T follicular helper cell (primary cell): ENCODE measurements around the gene FHOD3.
"Not testable (repeated sequence)": the region's sequence is repeated elsewhere in the genome, so short reads cannot be mapped to it uniquely, and the experiment has no call there.

Source experiments
- DNase-seq: peaks from one replicate; pipeline ENCODE4 v3.0.0-alpha.2; 2020; ENCODE audit warnings: low read depth

FHOD3 gene

DNA sequence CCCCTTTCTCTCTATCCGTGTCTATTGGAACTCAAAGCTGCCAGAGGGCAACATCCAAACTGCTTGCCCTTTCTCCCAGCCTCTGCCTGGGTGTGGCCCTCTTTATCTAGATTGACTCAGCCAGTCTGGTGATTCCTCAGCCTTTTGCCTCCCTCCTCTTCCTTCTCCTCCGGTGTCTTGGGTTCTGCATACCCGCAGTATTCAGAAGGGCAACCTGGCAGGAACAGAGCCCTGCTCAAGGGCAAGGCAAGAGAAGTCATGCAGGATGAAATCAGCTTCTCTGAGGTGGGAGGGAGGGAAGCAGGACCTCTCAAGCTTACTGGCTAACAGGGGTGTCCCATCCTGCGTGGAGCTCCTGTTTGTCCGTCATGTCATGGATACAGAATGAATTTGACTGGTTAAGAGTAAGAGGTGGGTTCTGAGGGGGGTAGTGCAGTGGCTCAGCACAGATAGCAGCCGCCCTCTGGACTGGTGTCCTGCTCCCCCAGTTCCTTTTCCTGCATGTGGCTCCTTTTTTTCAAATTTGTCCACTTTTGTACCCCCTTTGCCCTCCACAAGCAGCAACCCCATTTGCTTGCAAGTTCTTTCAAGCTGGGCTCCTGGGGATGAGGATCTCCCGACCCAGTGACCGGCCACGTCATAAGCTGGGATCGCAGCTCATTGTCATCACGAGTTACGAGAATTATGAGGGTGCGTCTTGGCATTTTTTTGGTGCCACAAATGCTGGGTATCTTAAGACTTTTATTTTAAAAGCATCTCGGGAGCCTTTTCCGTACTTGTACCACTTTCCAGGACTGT lies 154.1 kb downstream of the FHOD3 start:
- DNase-seq: no peak

DNA sequence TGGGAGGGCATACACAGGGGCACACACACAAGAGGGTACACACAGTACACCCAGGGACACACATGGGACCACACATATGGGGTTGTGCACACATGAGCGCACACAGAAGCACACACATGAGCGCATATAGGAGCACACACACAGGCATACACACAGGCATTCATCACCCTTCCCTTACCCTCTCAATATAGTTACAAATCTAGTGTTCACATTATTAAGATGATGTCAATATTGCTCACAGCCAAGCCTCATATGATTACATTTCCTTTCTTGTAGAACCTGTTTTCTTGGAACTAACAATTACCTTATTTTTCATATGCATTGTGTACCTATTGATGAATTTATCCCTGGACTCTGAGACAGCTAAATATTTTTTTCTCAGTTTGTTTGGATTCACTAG lies 156.7 kb downstream of the FHOD3 start:
- DNase-seq: no peak

DNA sequence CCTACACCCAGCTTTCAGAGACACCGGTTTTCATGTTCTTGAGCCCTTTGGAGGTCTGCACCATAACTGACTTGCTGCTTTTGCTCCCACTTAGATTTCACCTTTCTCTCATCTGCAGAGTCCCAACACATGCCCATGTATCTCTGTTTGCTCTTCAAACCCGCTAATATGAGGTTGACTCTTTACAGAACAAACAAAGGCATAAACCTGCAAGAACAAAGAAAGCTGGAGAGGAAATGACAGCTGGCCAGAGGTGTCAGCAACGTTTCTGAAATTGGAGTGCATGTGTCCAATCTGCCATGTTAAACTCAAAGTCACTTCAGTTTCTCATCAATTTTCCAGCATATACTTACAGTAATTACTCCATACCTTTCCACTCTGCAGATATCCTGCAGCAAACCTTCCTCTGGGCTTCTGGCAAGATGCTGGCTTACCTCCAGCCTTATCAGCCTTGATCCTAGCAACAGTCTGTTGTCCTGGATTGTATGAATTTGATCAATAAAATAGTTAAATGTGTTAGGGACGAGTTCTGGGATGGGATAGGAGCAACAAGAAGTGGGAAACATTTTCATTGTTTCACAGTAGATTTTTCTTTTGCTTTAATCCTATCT lies 157.4 kb downstream of the FHOD3 start:
- DNase-seq: no peak

DNA sequence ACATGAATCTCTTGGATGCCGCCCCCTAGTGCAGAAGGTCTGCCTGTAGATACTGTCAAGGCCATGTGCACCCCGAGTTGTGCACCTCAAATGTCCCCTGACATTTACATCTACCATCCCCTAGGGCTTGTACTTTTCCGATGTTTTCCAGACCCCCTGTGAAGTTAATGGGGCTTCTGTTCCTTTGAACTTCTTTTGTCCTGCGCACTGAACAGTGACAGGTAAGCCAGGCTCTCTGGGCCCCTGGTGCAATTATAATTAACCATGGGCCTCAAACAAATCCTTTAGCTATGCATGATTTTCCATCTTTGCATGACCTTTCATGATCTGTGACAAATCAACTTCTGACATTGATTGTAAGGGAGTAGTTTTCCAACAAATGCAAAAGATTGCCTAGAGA lies 158.4 kb downstream of the FHOD3 start:
- no peak for DNase-seq

DNA sequence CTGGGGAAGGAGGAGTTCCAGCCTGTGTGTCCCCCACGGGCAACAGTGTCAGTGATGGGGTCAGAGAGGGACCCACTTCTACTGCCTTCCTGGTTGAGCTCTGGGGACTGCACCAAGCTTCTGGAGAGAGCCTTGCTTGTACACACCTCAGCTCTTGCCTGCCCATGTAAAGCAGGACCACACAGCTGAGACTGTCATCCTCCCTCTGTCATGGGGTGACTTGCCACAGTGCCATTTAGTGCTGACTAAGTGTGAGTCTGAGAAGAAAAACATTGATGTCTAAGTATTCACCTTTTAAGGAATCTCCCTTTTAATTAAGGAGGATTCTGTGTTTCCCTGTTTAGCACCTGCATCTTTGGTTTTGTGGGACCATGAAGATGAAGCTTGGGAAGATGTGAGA lies 159.1 kb downstream of the FHOD3 start:
- no peak for DNase-seq

DNA sequence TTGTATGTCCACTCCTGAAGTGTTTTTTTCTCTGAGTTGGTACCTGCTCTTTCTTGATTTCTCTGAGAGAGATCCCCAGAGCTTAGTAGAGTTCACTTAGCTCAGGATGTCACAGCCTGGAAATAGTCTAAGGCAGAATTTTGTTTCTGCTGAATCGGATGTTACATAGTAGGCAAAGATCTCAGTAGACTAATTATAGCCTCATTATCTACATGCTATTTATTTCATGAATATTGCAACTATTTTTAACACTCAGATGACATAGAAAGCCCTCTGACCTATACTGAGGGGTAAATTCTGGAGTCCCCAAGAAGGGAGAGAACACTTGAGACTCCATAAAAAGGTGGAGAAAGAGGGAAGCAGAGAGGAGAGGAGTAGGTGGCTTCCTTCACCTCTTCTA lies 160.2 kb downstream of the FHOD3 start:
- no peak for DNase-seq

DNA sequence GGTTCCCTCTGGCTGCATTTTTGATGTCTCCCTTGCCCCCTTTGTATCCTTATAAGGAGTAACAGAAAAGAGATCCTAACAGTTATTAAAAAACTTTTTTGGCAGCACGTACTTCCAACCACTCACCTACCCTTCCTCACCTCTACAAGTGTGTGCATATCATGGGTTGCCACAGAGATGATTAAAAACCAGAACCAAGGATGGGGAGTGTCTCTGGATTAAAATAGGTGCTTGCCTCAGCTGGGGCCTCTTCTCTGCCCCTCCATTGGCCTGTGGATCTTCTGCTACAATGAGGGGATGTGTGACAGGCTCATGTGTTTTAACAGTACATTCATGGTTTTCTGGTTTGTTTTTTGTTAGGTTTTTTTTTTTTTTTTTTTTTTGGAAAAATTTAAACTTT lies 160.8 kb downstream of the FHOD3 start:
- DNase-seq: no peak

DNA sequence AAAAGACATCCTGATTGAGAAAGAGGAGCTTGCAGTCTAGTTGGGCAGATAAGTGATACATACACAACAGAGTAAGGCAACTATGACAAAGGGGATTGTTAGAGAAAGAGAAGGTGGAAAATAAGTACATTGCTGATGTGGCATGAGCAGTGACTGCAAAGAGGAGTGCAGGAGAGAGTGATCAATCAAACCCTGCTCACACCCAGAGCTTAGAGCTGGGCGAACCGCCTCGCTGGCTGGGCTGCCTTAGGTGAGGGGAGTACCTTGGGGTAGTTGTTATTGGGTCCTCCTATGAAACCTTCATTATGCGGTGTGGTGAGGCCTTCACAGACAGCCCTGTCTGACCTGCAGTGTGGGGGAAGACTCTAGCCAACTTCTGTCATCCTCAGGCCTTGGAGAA lies 161.7 kb downstream of the FHOD3 start:
- DNase-seq: no peak

DNA sequence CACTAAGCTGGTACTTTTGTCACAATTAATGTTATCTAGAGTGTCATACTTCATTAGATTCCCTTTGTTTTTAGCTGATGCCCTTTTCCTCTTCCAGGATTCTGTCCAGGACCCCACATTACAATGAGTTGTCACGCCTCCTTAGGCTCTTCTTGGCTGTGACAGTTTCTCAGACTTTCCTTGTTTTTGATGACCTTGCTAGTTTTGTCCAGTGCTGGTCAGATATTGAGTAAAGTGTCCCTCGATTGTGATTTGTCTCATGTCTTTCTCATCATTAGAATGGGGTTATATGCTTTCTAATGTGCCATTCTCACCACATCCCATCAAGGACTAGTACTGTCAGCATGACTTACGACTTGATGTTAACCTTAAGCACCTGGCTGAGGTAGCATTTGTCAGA lies 162.3 kb downstream of the FHOD3 start:
- DNase-seq: no peak

DNA sequence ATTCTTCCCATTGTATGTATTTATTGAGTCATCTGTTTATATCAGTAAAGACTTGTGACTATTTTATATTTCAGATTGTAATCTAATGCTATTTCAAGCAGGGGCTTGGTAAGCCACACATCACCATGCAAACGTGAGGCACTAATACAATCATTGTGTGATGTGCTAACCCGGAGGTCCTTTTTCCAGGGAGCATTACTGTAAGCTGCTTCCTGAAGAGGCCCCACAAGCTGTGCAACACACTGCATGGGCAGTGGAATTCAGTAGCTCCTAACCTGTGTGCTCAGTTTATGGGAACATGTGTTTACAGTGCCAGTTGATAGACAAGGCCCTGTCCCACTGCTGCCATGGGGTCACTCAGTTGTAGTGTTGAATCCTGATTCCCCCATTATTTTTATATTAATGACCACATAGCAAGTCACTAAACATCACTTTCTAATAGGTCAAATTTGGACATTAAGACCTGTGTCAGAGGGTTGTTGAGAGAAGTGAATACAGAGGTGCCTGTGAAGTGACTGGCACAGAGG lies 162.9 kb downstream of the FHOD3 start:
- no peak for DNase-seq

DNA sequence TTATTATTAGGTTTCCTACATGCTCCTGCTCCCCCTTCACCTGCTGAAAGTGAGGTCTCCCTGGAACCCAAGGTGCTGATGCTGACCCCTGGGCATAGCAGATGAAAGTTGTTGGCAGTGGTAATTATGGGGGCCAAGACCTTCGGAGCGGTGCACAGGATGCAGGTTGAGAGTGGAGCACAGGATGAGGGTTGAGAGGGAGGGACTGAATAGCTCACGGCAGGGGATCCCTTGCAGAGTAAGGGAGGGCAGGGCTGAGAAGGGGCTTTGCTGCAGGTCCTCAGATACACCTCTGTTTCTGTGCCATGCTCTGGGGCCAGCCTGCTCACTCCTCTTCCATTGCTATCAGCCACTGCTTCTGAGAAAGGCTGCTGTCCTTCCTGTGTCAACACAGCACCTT lies 163.3 kb downstream of the FHOD3 start:
- DNase-seq: no peak

DNA sequence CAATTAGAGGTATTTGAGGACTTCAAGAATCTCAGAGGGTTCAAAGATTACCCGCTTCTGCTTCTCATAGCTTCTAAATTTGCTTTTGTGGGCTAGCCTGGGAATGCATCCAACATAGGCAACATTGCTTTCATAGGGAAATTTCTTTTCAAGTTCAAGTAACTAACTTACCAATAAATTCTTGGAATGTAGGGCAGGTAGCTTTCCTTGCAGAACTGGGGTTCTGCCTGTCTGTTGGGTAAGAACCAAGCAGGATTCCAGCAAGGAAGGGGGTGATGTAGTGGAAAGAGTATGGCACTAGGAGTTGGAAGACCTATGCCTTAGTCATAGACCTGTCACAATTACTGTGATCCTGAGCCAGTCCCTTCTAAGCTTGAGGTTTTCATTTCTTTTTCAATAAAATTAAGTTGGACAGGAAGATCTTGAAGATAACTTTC lies 164.1 kb downstream of the FHOD3 start:
- no peak for DNase-seq

DNA sequence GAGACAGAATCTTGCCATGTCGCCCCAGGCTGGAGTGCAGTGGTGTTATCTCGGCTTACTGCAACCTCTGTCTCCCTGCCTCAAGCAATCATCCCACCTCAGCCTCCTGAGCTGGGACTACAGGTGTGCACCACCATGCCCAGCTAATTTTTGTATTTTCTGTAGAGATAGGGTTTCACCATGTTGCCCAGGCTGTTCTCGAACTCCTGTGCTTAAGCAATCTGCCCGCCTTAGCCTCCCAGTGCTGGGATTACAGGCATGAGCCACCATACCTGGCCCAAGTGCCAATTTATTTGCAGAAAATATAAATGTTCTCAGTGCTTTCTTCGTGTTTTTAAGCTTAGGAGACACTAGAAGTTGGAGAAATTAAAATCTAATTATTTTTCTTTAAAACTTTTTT lies 166.0 kb downstream of the FHOD3 start:
- not testable (repeated sequence) for DNase-seq

DNA sequence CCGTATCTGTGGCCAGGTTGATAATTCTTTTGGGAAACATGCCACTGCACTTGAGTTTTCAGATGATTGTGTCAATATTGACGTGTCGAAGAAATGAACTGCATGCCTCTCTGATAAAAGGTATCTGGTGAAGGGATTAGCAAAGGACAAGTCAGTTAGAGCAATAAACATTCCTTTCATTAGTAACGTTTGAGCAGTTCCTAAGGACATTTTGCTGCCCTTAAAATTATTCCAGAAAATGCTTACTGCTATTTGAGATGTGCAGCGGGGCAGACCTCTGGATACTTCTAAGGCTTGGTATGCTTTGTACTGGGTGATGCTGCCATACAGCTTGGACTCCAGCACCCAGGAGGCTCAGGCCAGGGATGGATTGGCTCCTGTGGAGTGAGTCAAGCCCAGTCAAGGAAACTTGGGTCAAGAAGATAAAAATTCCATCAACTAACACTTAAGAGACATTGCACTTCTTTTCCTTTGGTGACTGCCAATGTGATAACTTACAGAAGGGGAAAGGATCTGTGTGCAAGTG lies 166.7 kb downstream of the FHOD3 start:
- no peak for DNase-seq

DNA sequence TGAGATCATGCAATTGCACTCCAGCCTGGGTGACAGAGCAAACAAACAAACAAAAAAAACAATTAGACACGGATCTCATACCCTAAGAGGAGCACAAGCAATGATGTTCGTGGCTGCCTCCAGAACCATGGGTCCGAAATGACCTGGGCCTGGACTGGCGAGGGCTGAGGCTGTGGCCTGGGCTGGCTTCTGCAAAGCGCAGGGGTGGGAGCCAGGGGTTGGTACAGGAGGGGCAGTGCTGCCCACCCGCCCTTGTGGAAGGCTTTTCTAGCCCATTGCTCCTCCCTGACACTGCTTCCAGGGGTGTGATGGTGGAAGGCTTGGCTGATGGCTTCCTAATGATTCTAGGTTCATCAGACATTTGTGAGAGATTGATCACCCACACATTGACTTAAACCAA lies 167.8 kb downstream of the FHOD3 start:
- no peak for DNase-seq

DNA sequence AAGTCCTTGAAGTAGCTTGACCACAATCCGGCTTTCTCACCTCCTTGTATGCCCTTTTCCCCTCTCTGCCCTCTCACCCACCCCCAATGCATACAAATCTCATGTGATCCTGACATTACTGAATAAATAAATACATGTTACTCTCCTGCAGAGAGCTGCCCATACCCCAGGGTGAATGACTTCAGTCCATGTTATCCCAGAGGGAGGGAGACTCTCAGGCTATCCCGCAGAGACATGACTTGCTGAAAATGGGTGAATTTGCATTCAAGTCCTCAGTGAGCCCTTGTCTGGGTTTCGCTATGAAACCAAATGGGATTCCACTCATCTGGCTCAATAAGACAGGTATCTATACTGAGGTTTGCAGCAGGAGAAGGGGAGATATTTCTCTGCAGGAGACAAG lies 168.5 kb downstream of the FHOD3 start:
- no peak for DNase-seq

DNA sequence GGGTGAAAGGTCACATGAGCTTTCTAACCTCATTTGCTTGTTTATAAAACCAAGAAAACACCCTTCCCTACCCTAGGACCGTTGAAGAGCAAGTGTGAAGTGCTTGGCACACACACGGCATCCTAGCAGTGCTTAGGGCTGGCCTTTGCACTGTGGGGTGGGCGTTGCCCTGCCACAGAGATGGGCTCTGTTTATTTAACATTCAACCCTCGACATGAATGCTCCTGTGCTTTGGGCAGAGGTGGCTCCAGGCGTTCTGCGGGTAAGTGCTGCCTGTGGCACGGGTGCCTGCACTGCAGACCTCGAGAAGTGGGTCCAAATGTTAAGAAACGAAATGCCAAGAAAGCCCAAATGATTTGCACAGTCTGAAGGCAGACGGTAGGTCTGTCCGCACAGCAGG lies 170.1 kb downstream of the FHOD3 start:
- no peak for DNase-seq

DNA sequence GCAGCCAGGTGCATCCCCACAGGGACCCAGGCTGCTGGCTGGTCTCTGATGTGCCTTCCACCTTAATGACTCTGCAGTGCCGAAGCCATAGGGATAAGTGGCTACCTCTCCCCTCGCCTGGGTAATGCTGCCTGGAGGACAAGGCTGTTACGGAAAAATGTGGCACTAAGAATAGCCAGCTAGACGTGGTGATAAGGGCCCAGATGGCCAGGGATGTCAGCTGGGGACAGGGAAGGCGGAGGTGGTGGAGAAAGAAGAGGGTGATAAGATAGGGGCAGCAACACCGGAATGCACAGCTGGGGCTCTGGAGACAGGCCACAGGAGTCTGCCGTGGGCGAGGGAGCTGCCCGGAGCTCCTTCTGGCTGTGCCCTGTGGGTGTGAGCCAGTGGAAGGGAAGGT lies 170.6 kb downstream of the FHOD3 start:
- DNase-seq: no peak

DNA sequence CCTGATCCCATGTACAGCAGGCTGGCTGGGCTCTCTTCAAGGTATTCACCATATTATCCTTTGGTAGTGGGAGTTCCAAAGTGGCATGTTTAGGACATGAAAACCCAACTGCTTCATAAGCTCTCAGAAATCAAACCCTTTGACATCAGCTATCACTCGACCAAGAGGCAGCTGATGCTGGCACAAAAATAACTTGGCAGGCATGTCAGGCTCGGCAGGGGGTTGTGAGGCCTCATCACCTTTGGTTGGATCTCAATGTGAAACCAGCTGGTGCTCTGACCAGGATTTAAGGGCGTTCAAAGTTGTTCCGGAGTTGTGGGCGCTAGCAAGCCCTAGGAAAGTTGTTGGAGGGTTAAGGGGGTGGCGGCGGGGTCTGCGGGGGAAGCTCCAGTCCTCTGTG lies 171.9 kb downstream of the FHOD3 start:
- no peak for DNase-seq

DNA sequence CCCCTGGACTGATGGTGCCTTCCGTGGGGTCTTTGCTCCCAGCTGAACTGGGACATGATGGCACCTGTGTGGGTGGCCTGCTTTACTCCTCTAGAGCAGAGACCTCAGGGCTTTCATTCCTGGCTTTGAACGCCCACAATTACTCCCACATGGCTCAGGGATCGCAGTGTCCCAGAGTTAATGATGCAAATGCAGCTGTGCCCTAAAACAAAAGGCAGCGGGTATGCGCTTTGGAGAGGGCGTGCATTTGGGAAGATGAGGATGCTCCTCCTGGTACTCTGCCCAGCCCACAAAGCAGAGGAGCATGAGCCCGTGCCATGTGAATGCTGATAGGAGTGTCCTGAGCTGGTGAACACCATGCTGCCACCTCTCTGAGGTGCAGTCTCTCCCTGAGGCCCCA lies 173.4 kb downstream of the FHOD3 start:
- no peak for DNase-seq

DNA sequence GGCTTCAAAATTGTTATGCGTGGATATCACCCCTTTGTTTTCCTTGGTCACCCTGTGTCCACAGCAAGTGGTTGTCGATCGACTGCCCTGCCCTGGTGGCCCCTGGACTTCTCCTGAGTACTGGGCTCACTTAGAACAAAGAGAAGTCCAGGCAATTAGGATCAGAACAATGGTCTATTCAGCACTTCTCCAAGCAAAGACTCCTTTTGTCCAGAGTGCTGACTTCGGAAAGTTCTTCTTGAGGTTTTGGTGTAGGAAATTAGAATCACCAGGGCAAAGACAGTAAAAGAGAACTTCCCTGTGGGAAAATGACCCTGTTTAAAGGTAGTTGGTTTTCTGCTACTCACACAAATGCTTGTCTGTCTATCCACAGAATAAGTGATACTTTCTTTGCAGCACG lies 173.9 kb downstream of the FHOD3 start:
- DNase-seq: no peak

DNA sequence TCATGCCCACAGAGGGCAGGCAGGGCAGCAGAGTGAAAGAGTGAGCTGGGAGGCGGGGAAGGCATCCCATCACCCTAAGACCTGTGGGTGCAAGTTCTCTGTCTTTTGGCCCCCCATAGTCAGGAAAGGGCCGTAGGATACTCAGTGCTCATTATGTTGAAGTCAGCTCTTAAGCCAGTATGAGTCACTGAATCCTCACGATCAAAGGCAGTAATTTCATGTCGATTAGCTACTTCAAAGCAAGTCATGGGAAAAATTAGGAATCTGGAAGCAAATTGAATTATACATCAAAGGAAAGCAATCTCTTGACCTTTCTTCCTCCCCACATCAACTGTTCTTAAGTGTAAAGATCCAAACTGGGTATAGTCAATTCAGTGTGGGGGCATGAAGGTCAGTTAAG lies 178.9 kb downstream of the FHOD3 start:
- no peak for DNase-seq

DNA sequence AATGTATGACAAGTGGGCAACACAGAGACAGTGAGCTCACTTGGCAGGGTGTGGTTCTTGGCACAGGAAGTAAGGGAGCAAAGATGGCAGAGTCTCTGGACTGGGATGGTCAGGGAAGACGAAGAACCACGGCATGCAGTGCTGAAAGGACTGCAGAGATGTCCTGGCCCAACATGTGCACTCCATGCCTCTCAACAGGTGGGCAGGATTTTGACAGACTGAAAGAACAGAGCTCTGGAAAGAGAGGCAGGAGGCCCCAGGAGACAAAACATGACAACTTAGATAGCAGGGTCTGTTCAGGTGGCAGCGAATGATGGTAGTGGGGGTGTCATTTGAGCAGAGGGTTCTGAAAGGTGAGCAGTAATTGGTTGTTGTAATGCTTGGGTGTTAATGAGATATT lies 180.3 kb downstream of the FHOD3 start:
- no peak for DNase-seq
